Measurements from ENCODE around the gene SRI. TPM values are rescaled to one million over a fixed set of nuclear protein-coding genes. Genes with fewer than 3 reads are reported as not detected.

Gene SRI
- total RNA-seq, 2 experiments from 2014 or later, result 110 to 117 TPM

- Mint-ChIP-seq H3K27me3 (ENCODE audit: low read depth) (no peaks in the 10 kb centered on the region), H3K36me3 (ENCODE audit: low read depth) (peaks cover 27% of the 10 kb centered on the region), H3K4me3 (peak overlapping the region; percentile 92), H3K9me3 (ENCODE audit: insufficient read depth) (no peaks in the 10 kb centered on the region), H3K4me1 (ENCODE audit: low read depth) (peaks cover 31% of the 10 kb centered on the region), H3K27ac (peak overlapping the region; percentile 91)
- ATAC-seq, result peak; percentile 21
- CTCF ChIA-PET, result interaction anchor here (1.4 to 1.9 kb wide), 2 partner anchors 11 to 49 kb away, joined by 7 read pairs; no protein-coding TSS in a partner anchor
- POLR2A ChIA-PET, result interaction anchor here (0.9 kb wide), 1 partner anchor 10 kb away, joined by 3 read pairs; no protein-coding TSS in a partner anchor
- DNase-seq, result peak; percentile 57
Observed at GRCh38 chr7:88218836-88219605, 817 bp downstream of the SRI start.

GRCh38 chr7:88218429-88218745 lies 1.5 kb downstream of the SRI start:
- peak overlapping the region; percentile 91 for H3K27ac Mint-ChIP-seq
- ATAC-seq, result no peak
- H3K4me1 Mint-ChIP-seq (ENCODE audit: low read depth), result peaks cover 32% of the 10 kb centered on the region
- H3K27me3 Mint-ChIP-seq (ENCODE audit: low read depth), result no peaks in the 10 kb centered on the region
- no peaks in the 10 kb centered on the region for H3K9me3 Mint-ChIP-seq (ENCODE audit: insufficient read depth)
- peak overlapping the region; percentile 92 for H3K4me3 Mint-ChIP-seq
- peaks cover 31% of the 10 kb centered on the region for H3K36me3 Mint-ChIP-seq (ENCODE audit: low read depth)
- DNase-seq, result no peak
- CTCF ChIA-PET, result interaction anchor here (1.4 to 1.9 kb wide), 2 partner anchors 10 to 49 kb away, joined by 7 read pairs; no protein-coding TSS in a partner anchor
- POLR2A ChIA-PET, result interaction anchor here (0.9 kb wide), 1 partner anchor 9 kb away, joined by 3 read pairs; no protein-coding TSS in a partner anchor

- peaks cover 35% of the 10 kb centered on the region for H3K36me3 Mint-ChIP-seq (ENCODE audit: low read depth)
- POLR2A ChIA-PET, result interaction anchor here (0.9 to 1.1 kb wide), 2 partner anchors 9 to 20 kb away, joined by 3 read pairs; no protein-coding TSS in a partner anchor
Observed at GRCh38 chr7:88217675-88218428, 2.0 kb downstream of the SRI start.

GRCh38 chr7:88216276-88216675 lies 3.6 kb downstream of the SRI start:
- Mint-ChIP-seq H3K4me1 (ENCODE audit: low read depth) (peaks cover 32% of the 10 kb centered on the region), H3K36me3 (ENCODE audit: low read depth) (peaks cover 36% of the 10 kb centered on the region), H3K4me3 (no peak overlapping the region), H3K27ac (no peak overlapping the region), H3K27me3 (ENCODE audit: low read depth) (no peaks in the 10 kb centered on the region), H3K9me3 (ENCODE audit: insufficient read depth) (no peaks in the 10 kb centered on the region)
- POLR2A ChIA-PET, result no interaction called here
- CTCF ChIA-PET, result no interaction called here
- ATAC-seq, result no peak
- DNase-seq, result no peak

More at GRCh38 chr7:88217675-88218428, 2.0 kb downstream of the SRI start:
- Mint-ChIP-seq H3K4me1 (ENCODE audit: low read depth) (peaks cover 32% of the 10 kb centered on the region), H3K4me3 (peak overlapping the region; percentile 92), H3K27me3 (ENCODE audit: low read depth) (no peaks in the 10 kb centered on the region), H3K9me3 (ENCODE audit: insufficient read depth) (no peaks in the 10 kb centered on the region), H3K27ac (peak overlapping the region; percentile 91)
- DNase-seq (peak; percentile 24), ATAC-seq (no peak)
- CTCF ChIA-PET, result interaction anchor here (1.4 to 1.9 kb wide), 2 partner anchors 10 to 48 kb away, joined by 7 read pairs; no protein-coding TSS in a partner anchor

GRCh38 chr7:88215295-88215694 lies 4.5 kb downstream of the SRI start:
- H3K9me3 Mint-ChIP-seq (ENCODE audit: insufficient read depth), result no peaks in the 10 kb centered on the region
- H3K4me3 Mint-ChIP-seq, result no peak overlapping the region
- DNase-seq (no peak), ATAC-seq (no peak)
- H3K4me1 Mint-ChIP-seq (ENCODE audit: low read depth), result peaks cover 23% of the 10 kb centered on the region
- no peaks in the 10 kb centered on the region for H3K27me3 Mint-ChIP-seq (ENCODE audit: low read depth)
- CTCF ChIA-PET, result no interaction called here
- POLR2A ChIA-PET, result no interaction called here
- H3K27ac Mint-ChIP-seq, result no peak overlapping the region
- H3K36me3 Mint-ChIP-seq (ENCODE audit: low read depth), result peaks cover 38% of the 10 kb centered on the region

- ATAC-seq (no peak), DNase-seq (no peak)
- Mint-ChIP-seq H3K36me3 (ENCODE audit: low read depth) (peaks cover 46% of the 10 kb centered on the region), H3K4me3 (no peak overlapping the region), H3K27ac (no peak overlapping the region), H3K4me1 (ENCODE audit: low read depth) (peaks cover 23% of the 10 kb centered on the region), H3K9me3 (ENCODE audit: insufficient read depth) (no peaks in the 10 kb centered on the region), H3K27me3 (ENCODE audit: low read depth) (no peaks in the 10 kb centered on the region)
- ChIA-PET POLR2A (no interaction called here), CTCF (no interaction called here)
Observed at GRCh38 chr7:88214456-88214855, 5.4 kb downstream of the SRI start.

- H3K36me3 Mint-ChIP-seq (ENCODE audit: low read depth), result peaks cover 51% of the 10 kb centered on the region
- ChIA-PET CTCF (interaction anchor here (1.3 kb wide), 1 partner anchor 10 kb away, joined by 3 read pairs; no protein-coding TSS in a partner anchor), POLR2A (interaction anchor here (0.6 kb wide), 1 partner anchor 258 kb away, joined by 3 read pairs; no protein-coding TSS in a partner anchor)
Observed at GRCh38 chr7:88212918-88213317, 6.9 kb downstream of the SRI start.

GRCh38 chr7:88208521-88208920 lies 11.3 kb downstream of the SRI start:
- no peaks in the 10 kb centered on the region for H3K9me3 Mint-ChIP-seq (ENCODE audit: insufficient read depth)
- peaks cover 57% of the 10 kb centered on the region for H3K36me3 Mint-ChIP-seq (ENCODE audit: low read depth)
- H3K4me3 Mint-ChIP-seq, result no peak overlapping the region
- no peaks in the 10 kb centered on the region for H3K27me3 Mint-ChIP-seq (ENCODE audit: low read depth)
- DNase-seq (no peak), ATAC-seq (no peak)
- POLR2A ChIA-PET, result no interaction called here
- CTCF ChIA-PET, result interaction anchor here (2.1 to 2.6 kb wide), 2 partner anchors 10 to 39 kb away, joined by 7 read pairs; no protein-coding TSS in a partner anchor
- no peak overlapping the region for H3K27ac Mint-ChIP-seq
- H3K4me1 Mint-ChIP-seq (ENCODE audit: low read depth), result peaks cover 4% of the 10 kb centered on the region

More at GRCh38 chr7:88212918-88213317, 6.9 kb downstream of the SRI start:
- ATAC-seq, result no peak
- Mint-ChIP-seq H3K4me3 (no peak overlapping the region), H3K4me1 (ENCODE audit: low read depth) (peaks cover 17% of the 10 kb centered on the region), H3K27me3 (ENCODE audit: low read depth) (no peaks in the 10 kb centered on the region), H3K27ac (no peak overlapping the region), H3K9me3 (ENCODE audit: insufficient read depth) (no peaks in the 10 kb centered on the region)
- no peak for DNase-seq

- POLR2A ChIA-PET, result no interaction called here
Observed at GRCh38 chr7:88206254-88206653, 13.6 kb downstream of the SRI start.

GRCh38 chr7:88205179-88205578 lies 14.7 kb downstream of the SRI start:
- ChIA-PET POLR2A (no interaction called here), CTCF (interaction anchor here (0.9 kb wide), 2 partner anchors 24 to 36 kb away, joined by 3 read pairs; no protein-coding TSS in a partner anchor)
- H3K4me1 Mint-ChIP-seq (ENCODE audit: low read depth), result peaks cover 6% of the 10 kb centered on the region
- peaks cover 54% of the 10 kb centered on the region for H3K36me3 Mint-ChIP-seq (ENCODE audit: low read depth)
- H3K27me3 Mint-ChIP-seq (ENCODE audit: low read depth), result no peaks in the 10 kb centered on the region
- H3K27ac Mint-ChIP-seq, result peak overlapping the region; percentile 25
- DNase-seq (no peak), ATAC-seq (no peak)
- H3K9me3 Mint-ChIP-seq (ENCODE audit: insufficient read depth), result no peaks in the 10 kb centered on the region
- H3K4me3 Mint-ChIP-seq, result no peak overlapping the region

More at GRCh38 chr7:88206254-88206653, 13.6 kb downstream of the SRI start:
- no peaks in the 10 kb centered on the region for H3K9me3 Mint-ChIP-seq (ENCODE audit: insufficient read depth)
- no peak overlapping the region for H3K4me3 Mint-ChIP-seq
- DNase-seq, result no peak
- CTCF ChIA-PET, result no interaction called here
- ATAC-seq, result no peak
- no peak overlapping the region for H3K27ac Mint-ChIP-seq
- H3K27me3 Mint-ChIP-seq (ENCODE audit: low read depth), result no peaks in the 10 kb centered on the region
- peaks cover 6% of the 10 kb centered on the region for H3K4me1 Mint-ChIP-seq (ENCODE audit: low read depth)
- peaks cover 57% of the 10 kb centered on the region for H3K36me3 Mint-ChIP-seq (ENCODE audit: low read depth)

GRCh38 chr7:88204525-88205110 lies 15.2 kb downstream of the SRI start:
- CTCF ChIA-PET, result interaction anchor here (0.9 kb wide), 2 partner anchors 24 to 35 kb away, joined by 3 read pairs; no protein-coding TSS in a partner anchor
- POLR2A ChIA-PET, result no interaction called here
- Mint-ChIP-seq H3K27ac (no peak overlapping the region), H3K4me1 (ENCODE audit: low read depth) (peaks cover 6% of the 10 kb centered on the region), H3K36me3 (ENCODE audit: low read depth) (peaks cover 49% of the 10 kb centered on the region), H3K4me3 (no peak overlapping the region), H3K27me3 (ENCODE audit: low read depth) (no peaks in the 10 kb centered on the region), H3K9me3 (ENCODE audit: insufficient read depth) (no peaks in the 10 kb centered on the region)
- ATAC-seq (no peak), DNase-seq (no peak)
